HG03060 (cell line): ENCODE data around the gene SERPINA1.
"Not testable (repeated sequence)": the region's sequence is repeated elsewhere in the genome, so short reads cannot be mapped to it uniquely, and the experiment has no call there.

Experiments
- ATAC-seq: cut with Tn5 transposase; IDR thresholded peaks from one replicate; pipeline ENCODE4 v1.9.1; 2021; ENCODE audit warnings: low read depth, moderate number of reproducible peaks; ENCODE audit not compliant: unreplicated experiment

Gene SERPINA1

DNA sequence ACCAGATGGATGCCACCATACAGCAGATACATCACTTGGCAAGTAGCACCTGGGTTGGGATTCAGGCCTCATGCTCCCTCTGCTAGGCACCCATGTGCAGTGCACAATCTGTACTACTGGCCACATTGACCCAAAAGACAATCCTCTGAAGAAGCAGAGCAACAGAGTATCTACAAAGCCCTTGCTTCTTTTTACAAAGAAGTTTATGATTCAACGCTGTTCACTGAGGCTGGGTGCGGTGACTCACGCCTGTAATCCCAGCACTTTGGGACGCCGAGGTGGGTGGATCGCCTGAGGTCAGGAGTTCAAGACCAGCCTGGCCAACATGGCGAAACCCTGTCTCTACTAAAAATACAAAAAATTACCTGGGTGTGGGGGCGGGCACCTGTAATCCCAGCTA, 34.2 kb downstream of the SERPINA1 start:
- ATAC-seq = not testable (repeated sequence)

DNA sequence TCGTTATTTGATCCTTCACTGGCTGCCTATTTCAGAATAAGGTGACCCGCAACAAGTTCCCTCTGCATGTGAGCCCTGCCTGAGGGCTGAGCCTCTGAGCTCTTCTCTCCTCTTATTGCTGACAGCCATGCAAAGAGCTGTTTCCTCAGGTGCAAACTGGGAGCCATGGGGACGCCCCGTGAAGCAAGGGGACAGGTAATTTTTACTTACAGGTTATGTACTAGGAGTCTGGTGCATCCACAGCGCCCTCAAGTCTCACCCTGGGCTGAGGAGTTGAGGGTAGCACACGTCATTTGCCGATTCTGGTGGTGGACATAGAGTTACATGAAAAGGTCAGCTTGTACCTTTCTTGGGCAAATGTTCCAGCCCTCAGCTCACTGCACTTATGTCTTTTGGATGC, 39.1 kb downstream of the SERPINA1 start:
- ATAC-seq = no peak

GRCh38 chr14:94348836-94349235, 39.6 kb downstream of the SERPINA1 start:
- ATAC-seq = no peak

- ATAC-seq = no peak
Measured at GRCh38 chr14:94346841-94347240, 41.6 kb downstream of the SERPINA1 start.

- ATAC-seq = not testable (repeated sequence)
Measured at GRCh38 chr14:94346065-94346786, 42.2 kb downstream of the SERPINA1 start.

GRCh38 chr14:94345344-94346064, 42.9 kb downstream of the SERPINA1 start:
- ATAC-seq = no peak

DNA sequence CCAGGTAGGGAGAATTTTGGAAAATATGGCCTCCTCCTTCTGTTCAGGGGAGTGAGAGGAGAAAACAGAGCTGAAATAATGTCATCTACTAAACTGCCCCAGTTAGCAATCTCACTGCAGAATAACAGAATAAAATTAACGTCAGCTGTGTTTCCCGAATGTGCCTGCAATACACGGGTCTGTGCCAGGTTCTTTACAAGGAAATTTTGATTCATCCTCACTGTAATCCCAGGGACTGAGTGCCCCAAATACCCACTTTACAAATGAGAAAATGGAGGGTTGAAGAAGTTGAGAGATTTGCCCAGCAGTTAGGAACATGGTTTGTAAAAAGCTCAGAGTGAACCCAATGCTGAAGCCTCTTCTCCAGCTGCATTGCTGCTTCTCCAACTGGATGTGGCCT, 44.0 kb downstream of the SERPINA1 start:
- no peak for ATAC-seq

DNA sequence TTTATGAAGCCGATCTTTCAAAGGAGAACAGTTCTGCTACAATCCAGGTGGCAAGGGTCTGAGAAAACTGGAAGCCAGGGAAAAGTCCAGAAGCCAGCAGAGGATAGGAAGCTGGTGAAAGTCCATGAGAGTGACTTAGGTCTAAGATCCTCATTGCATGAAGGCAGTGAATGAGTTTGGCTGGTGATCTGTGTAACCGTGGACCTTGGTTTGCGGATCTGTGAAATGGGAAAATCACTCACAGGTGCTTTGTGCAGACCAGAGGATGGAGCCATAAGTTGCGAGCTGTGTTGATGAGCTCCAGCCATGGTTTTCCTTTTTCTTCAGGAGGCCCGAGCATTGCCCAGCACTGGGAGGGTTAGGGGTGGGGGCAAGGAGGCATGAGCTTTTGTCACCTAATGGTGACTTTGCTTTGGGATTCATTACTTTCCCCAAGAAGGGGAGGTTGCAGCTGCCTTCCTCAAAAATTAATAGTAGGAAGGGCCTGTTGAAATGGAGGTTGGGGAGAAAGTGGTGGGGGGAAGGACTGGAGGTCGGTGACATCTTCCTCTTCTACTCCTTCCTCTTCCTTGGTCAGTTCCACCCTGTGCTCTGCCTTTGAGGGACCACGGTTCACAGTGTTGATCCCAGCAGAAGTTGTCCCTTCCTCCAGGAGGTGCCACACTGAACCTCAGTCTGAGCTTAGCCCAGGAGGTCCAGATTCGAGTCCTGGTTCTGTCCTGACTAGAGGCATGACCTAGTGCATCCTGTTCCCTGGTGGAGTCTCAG, 45.0 kb downstream of the SERPINA1 start:
- no peak for ATAC-seq

- ATAC-seq = no peak
Measured at GRCh38 chr14:94342334-94342934, 46.0 kb downstream of the SERPINA1 start.

- no peak for ATAC-seq
Measured at GRCh38 chr14:94341656-94342333, 46.6 kb downstream of the SERPINA1 start.

- ATAC-seq = no peak
Measured at GRCh38 chr14:94340533-94340932, 47.9 kb downstream of the SERPINA1 start.

GRCh38 chr14:94338023-94338422, 50.4 kb downstream of the SERPINA1 start:
- no peak for ATAC-seq

DNA sequence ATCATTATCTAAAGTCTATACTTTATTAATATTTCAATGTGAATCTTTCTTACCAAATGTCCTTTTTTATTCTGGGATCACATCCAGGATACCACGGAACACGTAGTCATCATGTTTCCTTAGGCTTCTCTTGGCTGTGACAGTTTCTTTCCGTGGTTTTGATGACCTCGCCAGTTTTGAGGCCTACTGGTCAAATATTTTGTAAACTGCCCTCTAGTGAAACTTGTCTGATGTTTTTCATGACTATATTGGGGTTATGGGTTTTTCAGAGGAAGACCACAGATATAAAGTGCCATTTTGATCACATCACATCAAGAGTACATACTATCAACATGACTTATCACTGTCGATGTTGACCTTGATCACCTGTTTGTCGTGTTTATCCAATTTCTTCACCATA, 51.1 kb downstream of the SERPINA1 start:
- no peak for ATAC-seq

DNA sequence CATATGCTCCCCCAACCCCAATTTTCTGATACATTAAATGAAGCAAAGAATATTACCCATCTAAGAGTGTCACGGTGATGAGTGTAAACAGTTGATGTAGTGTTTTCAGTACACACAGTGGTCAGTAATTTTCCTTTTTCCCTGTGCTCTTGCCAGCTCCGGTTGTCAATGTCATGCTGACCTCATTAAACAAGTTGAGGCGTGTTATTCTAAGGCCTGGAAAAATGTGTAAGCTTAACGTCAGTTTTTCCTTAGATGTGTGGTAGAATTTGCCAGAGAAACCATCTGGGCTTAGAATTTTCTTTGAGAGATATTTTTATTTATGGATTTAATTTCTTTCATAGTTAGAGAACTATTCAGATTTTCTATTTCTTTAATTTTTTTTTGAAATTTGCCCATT, 53.5 kb downstream of the SERPINA1 start:
- ATAC-seq = no peak

DNA sequence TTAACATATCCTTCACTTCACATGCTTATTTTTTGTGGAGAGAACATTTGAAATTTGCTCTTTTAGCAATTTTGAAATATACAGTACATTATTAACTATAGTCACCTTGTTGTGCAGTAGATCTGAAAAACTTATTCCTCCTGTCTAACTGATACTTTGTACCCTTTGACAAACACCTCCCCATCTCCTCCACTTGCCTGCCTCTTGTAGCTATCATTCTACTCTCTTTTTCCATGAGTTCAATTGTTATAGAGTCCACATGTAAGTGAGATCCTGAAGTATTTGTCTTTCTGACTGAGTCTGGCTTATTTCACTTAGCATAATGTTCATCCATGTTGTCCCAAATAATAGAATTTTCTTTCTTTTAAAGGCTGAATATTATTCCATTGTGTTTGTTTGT, 55.8 kb downstream of the SERPINA1 start:
- no peak for ATAC-seq

GRCh38 chr14:94332063-94332583, 56.3 kb downstream of the SERPINA1 start:
- no peak for ATAC-seq

DNA sequence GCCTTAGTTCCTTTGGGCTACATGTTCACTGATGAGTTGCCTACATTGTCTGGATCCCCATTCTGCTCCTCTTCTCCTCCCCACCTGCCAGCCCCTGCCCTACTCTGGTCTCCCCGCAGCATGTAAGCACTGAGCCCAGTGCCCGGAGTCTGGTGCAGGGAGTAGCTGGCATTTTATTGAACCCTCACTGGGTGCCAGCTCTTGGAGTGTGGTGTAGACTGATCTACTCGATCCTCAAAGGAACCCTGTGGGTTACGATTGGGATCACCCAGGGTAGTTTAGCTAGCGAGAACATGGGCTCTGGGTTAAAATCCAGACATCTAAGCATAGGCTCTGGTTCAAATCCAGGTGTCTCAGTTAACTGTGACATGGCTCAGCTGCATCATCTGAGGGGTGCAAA, 56.9 kb downstream of the SERPINA1 start:
- no peak for ATAC-seq

- ATAC-seq = no peak
Measured at GRCh38 chr14:94330857-94331256, 57.5 kb downstream of the SERPINA1 start.

GRCh38 chr14:94330432-94330831, 58.0 kb downstream of the SERPINA1 start:
- ATAC-seq = no peak

- ATAC-seq = no peak
Measured at GRCh38 chr14:94329857-94330256, 58.5 kb downstream of the SERPINA1 start.
